Mucosa of descending colon (tissue), 3 donors: ENCODE data around the gene PTPRN2. TPM values are rescaled to one million over a fixed set of nuclear protein-coding genes. Genes with fewer than 3 reads are reported as not detected.
"Not testable (repeated sequence)": the region's sequence is repeated elsewhere in the genome, so short reads cannot be mapped to it uniquely, and the experiment has no call there.

Experiments used
- ATAC-seq: fragments of 200-7000 bp; cut with Tn5 transposase; one replicate; pipeline ENCODE4 v1.9.1; 2020; ENCODE audit warnings: mild to moderate bottlenecking, moderate library complexity
- DNase-seq, 3 donors: peaks; one replicate each; pipeline ENCODE4 v3.0.0-alpha.2; 2020
- H3K36me3 ChIP-seq: fragments of 200-600 bp; one replicate; pipeline ENCODE4 v1.8.0; 2021; ENCODE audit warnings: low read depth, mild to moderate bottlenecking
- H3K4me1 ChIP-seq: fragments of 200-600 bp; one replicate; pipeline ENCODE4 v1.8.0; 2021; ENCODE audit warnings: low read depth, mild to moderate bottlenecking
- H3K4me3 ChIP-seq: fragments of 200-600 bp; one replicate; pipeline ENCODE4 v1.8.0; 2021; ENCODE audit warnings: mild to moderate bottlenecking
- H3K9me3 ChIP-seq: fragments of 200-600 bp; one replicate; pipeline ENCODE4 v1.8.0; 2021; ENCODE audit warnings: mild to moderate bottlenecking
- CTCF ChIP-seq: fragments of 200-600 bp; IDR thresholded peaks from one replicate; pipeline ENCODE4 v1.8.0; 2022; ENCODE audit warnings: antibody characterized with exemption, mild to moderate bottlenecking
- intact Hi-C, 2 donors: fragments of 100-400 bp; cut with DNase I in 1 of 2; cut with micrococcal nuclease in 1 of 2; formaldehyde crosslinking; loops; one replicate each; pipeline versions ENCODE4 v1.11.0 to v1.11.1; 2022; cut with DNase I, micrococcal nuclease
- total RNA-seq, 3 donors: library from RNA; stranded (reverse); fragmentation: NEBNext Ultra II Directional in 2 of 3; extraction: Animal tissue kit (Norgen Biotek cat#: 25700) in 2 of 3; gene quantifications; one replicate each; pipeline versions ENCODE4 v1.2.1 to v1.2.4, GENCODE V29; 2021 to 2023
- donor health status: DM: no; HTN: no; CAD: no; lungs with moderate emphysema.
- donor health status: DM: no; HTN: no; CAD: no.
- donor health status: DM: no; HTN: yes; CAD: no.

The PTPRN2 gene
- total RNA-seq, 3 donors from 2014 or later, result 12.5 to 28.0 (median 26.2) TPM

GRCh38 chr7:157900011-157900410 lies 687.6 kb downstream of the PTPRN2 start:
- Histone ChIP-seq H3K4me1 (no peaks in the 10 kb centered on the region), H3K9me3 (no peaks in the 10 kb centered on the region), H3K4me3 (no peak overlapping the region), H3K36me3 (no peaks in the 10 kb centered on the region)
- intact Hi-C loops, result no loop called here
- DNase-seq, result no peak
- ATAC-seq, result no peak
- no peak for TF ChIP-seq CTCF

GRCh38 chr7:157898802-157899505 lies 688.7 kb downstream of the PTPRN2 start:
- Histone ChIP-seq H3K36me3 (no peaks in the 10 kb centered on the region), H3K9me3 (no peaks in the 10 kb centered on the region), H3K4me3 (no peak overlapping the region), H3K4me1 (no peaks in the 10 kb centered on the region)
- TF ChIP-seq CTCF, result no peak
- intact Hi-C loops, result no loop called here
- ATAC-seq, result no peak
- no peak for DNase-seq

GRCh38 chr7:157898261-157898660 lies 689.4 kb downstream of the PTPRN2 start:
- intact Hi-C loops, result no loop called here
- no peak overlapping the region for H3K4me3 ChIP-seq
- TF ChIP-seq CTCF, result no peak

GRCh38 chr7:157897681-157898080 lies 689.9 kb downstream of the PTPRN2 start:
- ATAC-seq (no peak), DNase-seq (no peak)
- H3K4me1 ChIP-seq, result no peaks in the 10 kb centered on the region
- no peak for TF ChIP-seq CTCF
- no peaks in the 10 kb centered on the region for H3K9me3 ChIP-seq
- no peaks in the 10 kb centered on the region for H3K36me3 ChIP-seq
- no peak overlapping the region for H3K4me3 ChIP-seq
- intact Hi-C loops, result no loop called here

More at GRCh38 chr7:157898261-157898660, 689.4 kb downstream of the PTPRN2 start:
- Histone ChIP-seq H3K4me1 (no peaks in the 10 kb centered on the region), H3K36me3 (no peaks in the 10 kb centered on the region), H3K9me3 (no peaks in the 10 kb centered on the region)
- DNase-seq, result no peak
- ATAC-seq, result no peak

- no peak for ATAC-seq
- DNase-seq, result no peak
Observed at GRCh38 chr7:157896774-157897555, 690.7 kb downstream of the PTPRN2 start.

GRCh38 chr7:157896376-157896675 lies 691.3 kb downstream of the PTPRN2 start:
- H3K9me3 ChIP-seq, H3K36me3 ChIP-seq, DNase-seq, H3K4me3 ChIP-seq, ATAC-seq, H3K4me1 ChIP-seq, intact Hi-C loops: not testable (repeated sequence)

More at GRCh38 chr7:157896774-157897555, 690.7 kb downstream of the PTPRN2 start:
- H3K4me1 ChIP-seq, result no peaks in the 10 kb centered on the region
- H3K4me3 ChIP-seq, result no peak overlapping the region
- intact Hi-C loops, result no loop called here
- TF ChIP-seq CTCF, result no peak
- no peaks in the 10 kb centered on the region for H3K36me3 ChIP-seq
- H3K9me3 ChIP-seq, result no peaks in the 10 kb centered on the region
